HepG2 (cell line): ENCODE measurements around the gene SMPD3.

Source experiments
- ATAD3A ChIP-seq: sonication (generic); formaldehyde crosslinking; IDR thresholded peaks from 2 replicates; pipeline ENCODE4 v1.4.0; 2020; ENCODE audit warnings: missing genetic modification reagents
- DDIT3 ChIP-seq: sonication (generic); formaldehyde crosslinking; IDR thresholded peaks from 2 replicates; pipeline ENCODE4 v1.4.0; 2020; ENCODE audit warnings: mild to moderate bottlenecking, missing genetic modification reagents
- DPF2 ChIP-seq: sonication (generic); formaldehyde crosslinking; IDR thresholded peaks from 2 replicates; pipeline ENCODE4 v1.4.0; 2020; ENCODE audit warnings: mild to moderate bottlenecking, low read depth, missing genetic modification reagents, borderline replicate concordance
- EP300 ChIP-seq, 3 experiments: sonication (generic) in 1 of 3; formaldehyde crosslinking in 1 of 3; IDR thresholded peaks; 2 replicates each; pipeline versions ENCODE4 v1.5.1 to v1.6.1; 2011 to 2020; ENCODE audit warnings: low read depth in 2 of 3, low read length in 2 of 3, borderline replicate concordance in 1 of 3, improper control_type of control experiment in 1 of 3, mild to moderate bottlenecking in 1 of 3, missing genetic modification reagents in 1 of 3, moderate library complexity in 1 of 3
- FOXK1 ChIP-seq: sonication (generic); formaldehyde crosslinking; IDR thresholded peaks from 2 replicates; pipeline ENCODE4 v1.4.0; 2020; ENCODE audit warnings: low read depth, missing genetic modification reagents, borderline replicate concordance
- RAD51 ChIP-seq: fragments of 450-650 bp; IDR thresholded peaks from 2 replicates; pipeline ENCODE4 v1.6.1; 2016; ENCODE audit warnings: borderline replicate concordance
- SNAI1 ChIP-seq: sonication (generic); formaldehyde crosslinking; IDR thresholded peaks from 2 replicates; pipeline ENCODE4 v1.5.0; 2020; ENCODE audit warnings: mild to moderate bottlenecking, missing genetic modification reagents, borderline replicate concordance
- ZNF44 ChIP-seq: sonication (generic); formaldehyde crosslinking; IDR thresholded peaks from 2 replicates; pipeline ENCODE4 v1.5.1; 2020; ENCODE audit warnings: mild to moderate bottlenecking, missing genetic modification reagents
- ZNF577 ChIP-seq: sonication (generic); formaldehyde crosslinking; IDR thresholded peaks from 2 replicates; pipeline ENCODE4 v1.4.0; 2020; ENCODE audit warnings: mild to moderate bottlenecking, low read depth, missing genetic modification reagents, borderline replicate concordance
- TF ChIP-seq, protein P1 (sequence below): sonication (generic); formaldehyde crosslinking; IDR thresholded peaks from 2 replicates; pipeline ENCODE4 v1.4.0; 2020; ENCODE audit warnings: mild to moderate bottlenecking, missing genetic modification reagents
- TF ChIP-seq, protein P2 (sequence below): sonication (generic); formaldehyde crosslinking; IDR thresholded peaks from 2 replicates; pipeline ENCODE4 v1.5.0; 2020; ENCODE audit warnings: mild to moderate bottlenecking, missing genetic modification reagents, moderate library complexity

DNA sequence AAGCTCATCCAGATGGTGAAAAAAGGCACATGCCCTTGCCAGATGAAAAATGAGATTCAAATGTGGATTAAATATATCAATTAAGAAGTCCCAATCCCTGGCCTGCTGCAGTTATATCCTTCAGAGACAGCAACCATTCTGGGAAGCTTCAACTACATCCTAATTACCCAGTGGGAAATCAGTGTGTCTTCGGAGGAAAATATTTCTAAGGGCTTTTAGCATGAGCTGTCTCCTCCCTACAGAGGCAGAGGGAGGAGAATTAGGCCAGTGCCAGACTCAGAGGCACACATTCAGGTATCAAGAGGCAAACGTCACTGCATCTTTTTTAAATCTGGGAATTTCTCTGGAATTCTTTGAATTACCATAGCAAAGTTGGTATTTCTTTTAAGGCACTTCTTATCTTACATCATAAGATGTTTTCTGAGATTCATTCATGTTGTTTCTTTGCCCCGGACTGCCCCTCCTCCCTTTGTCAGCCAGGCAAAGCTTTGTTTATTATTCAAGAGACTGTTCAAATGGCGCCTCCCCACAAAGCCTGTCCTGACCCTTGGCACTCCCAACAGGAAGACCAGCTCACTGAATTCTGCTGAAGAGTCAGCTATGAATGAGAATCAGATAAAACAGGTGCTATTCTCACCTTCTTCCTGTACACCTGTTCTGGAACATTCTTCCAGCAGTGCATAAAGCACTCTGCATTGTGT is 38.3 kb upstream of the SMPD3 start:
- TF ChIP-seq ZNF44 (CRISPR knock-in tag), result no peak
- no peak for TF ChIP-seq DDIT3 (CRISPR knock-in tag)
- TF ChIP-seq FOXK1, result no peak
- TF ChIP-seq RAD51, result no peak
- no peak for TF ChIP-seq ZNF577 (CRISPR knock-in tag)
- TF ChIP-seq EP300 (IDR thresholded peaks at IDR 0.05; ENCODE audit: low read depth in 2 of 2, low read length in 2 of 2), result no peak
- no peak for TF ChIP-seq EP300 (CRISPR knock-in tag; IDR thresholded peaks at IDR 0.05; ENCODE audit: borderline replicate concordance)
- TF ChIP-seq, protein P1, sequence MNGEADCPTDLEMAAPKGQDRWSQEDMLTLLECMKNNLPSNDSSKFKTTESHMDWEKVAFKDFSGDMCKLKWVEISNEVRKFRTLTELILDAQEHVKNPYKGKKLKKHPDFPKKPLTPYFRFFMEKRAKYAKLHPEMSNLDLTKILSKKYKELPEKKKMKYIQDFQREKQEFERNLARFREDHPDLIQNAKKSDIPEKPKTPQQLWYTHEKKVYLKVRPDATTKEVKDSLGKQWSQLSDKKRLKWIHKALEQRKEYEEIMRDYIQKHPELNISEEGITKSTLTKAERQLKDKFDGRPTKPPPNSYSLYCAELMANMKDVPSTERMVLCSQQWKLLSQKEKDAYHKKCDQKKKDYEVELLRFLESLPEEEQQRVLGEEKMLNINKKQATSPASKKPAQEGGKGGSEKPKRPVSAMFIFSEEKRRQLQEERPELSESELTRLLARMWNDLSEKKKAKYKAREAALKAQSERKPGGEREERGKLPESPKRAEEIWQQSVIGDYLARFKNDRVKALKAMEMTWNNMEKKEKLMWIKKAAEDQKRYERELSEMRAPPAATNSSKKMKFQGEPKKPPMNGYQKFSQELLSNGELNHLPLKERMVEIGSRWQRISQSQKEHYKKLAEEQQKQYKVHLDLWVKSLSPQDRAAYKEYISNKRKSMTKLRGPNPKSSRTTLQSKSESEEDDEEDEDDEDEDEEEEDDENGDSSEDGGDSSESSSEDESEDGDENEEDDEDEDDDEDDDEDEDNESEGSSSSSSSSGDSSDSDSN, result no peak
- TF ChIP-seq DPF2, result no peak
- no peak for TF ChIP-seq SNAI1 (CRISPR knock-in tag)
- TF ChIP-seq, protein P2, sequence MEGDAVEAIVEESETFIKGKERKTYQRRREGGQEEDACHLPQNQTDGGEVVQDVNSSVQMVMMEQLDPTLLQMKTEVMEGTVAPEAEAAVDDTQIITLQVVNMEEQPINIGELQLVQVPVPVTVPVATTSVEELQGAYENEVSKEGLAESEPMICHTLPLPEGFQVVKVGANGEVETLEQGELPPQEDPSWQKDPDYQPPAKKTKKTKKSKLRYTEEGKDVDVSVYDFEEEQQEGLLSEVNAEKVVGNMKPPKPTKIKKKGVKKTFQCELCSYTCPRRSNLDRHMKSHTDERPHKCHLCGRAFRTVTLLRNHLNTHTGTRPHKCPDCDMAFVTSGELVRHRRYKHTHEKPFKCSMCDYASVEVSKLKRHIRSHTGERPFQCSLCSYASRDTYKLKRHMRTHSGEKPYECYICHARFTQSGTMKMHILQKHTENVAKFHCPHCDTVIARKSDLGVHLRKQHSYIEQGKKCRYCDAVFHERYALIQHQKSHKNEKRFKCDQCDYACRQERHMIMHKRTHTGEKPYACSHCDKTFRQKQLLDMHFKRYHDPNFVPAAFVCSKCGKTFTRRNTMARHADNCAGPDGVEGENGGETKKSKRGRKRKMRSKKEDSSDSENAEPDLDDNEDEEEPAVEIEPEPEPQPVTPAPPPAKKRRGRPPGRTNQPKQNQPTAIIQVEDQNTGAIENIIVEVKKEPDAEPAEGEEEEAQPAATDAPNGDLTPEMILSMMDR (CRISPR knock-in tag), result no peak
- no peak for TF ChIP-seq ATAD3A (CRISPR knock-in tag)
